Upper lobe of right lung (tissue), 1 donor: ENCODE data around the gene SREBF1. TPM values are rescaled to one million over a fixed set of nuclear protein-coding genes. Genes with fewer than 3 reads are reported as not detected.

Experiments
- ATAC-seq: fragments of 200-7000 bp; cut with Tn5 transposase; one replicate; pipeline ENCODE4 v1.9.1; 2020; ENCODE audit warnings: mild to moderate bottlenecking, moderate library complexity
- DNase-seq: peaks from one replicate; pipeline ENCODE4 v3.0.0-alpha.2; 2020
- H3K27ac ChIP-seq: fragments of 200-600 bp; one replicate; pipeline ENCODE4 v1.8.0; 2022
- H3K27me3 ChIP-seq: fragments of 200-600 bp; one replicate; pipeline ENCODE4 v1.8.0; 2022; ENCODE audit warnings: mild to moderate bottlenecking
- H3K36me3 ChIP-seq: fragments of 200-600 bp; one replicate; pipeline ENCODE4 v1.8.0; 2022
- H3K4me1 ChIP-seq: fragments of 200-600 bp; one replicate; pipeline ENCODE4 v1.8.0; 2022
- H3K4me3 ChIP-seq: fragments of 200-600 bp; one replicate; pipeline ENCODE4 v1.8.0; 2022; ENCODE audit warnings: mild to moderate bottlenecking
- H3K9me3 ChIP-seq: fragments of 200-600 bp; one replicate; pipeline ENCODE4 v1.8.0; 2022
- intact Hi-C: fragments of 100-400 bp; cut with DNase I; formaldehyde crosslinking; loops from one replicate; pipeline ENCODE4 v1.11.0; 2022
- total RNA-seq: library from RNA; stranded (reverse); fragmentation: NEBNext Ultra II Directional; extraction: Animal tissue kit (Norgen Biotek cat#: 25700); gene quantifications from one replicate; pipeline ENCODE4 v1.2.1, GENCODE V29; 2021
- TF ChIP-seq, protein P1 (sequence below): fragments of 200-600 bp; IDR thresholded peaks from one replicate; pipeline ENCODE4 v1.8.0; 2022; ENCODE audit warnings: antibody characterized with exemption
- donor health status: DM: no; HTN: yes; CAD: no; lungs with severe emphysema.

The SREBF1 gene
- total RNA-seq, 1 donor from 2014 or later: 80.8 TPM

DNA sequence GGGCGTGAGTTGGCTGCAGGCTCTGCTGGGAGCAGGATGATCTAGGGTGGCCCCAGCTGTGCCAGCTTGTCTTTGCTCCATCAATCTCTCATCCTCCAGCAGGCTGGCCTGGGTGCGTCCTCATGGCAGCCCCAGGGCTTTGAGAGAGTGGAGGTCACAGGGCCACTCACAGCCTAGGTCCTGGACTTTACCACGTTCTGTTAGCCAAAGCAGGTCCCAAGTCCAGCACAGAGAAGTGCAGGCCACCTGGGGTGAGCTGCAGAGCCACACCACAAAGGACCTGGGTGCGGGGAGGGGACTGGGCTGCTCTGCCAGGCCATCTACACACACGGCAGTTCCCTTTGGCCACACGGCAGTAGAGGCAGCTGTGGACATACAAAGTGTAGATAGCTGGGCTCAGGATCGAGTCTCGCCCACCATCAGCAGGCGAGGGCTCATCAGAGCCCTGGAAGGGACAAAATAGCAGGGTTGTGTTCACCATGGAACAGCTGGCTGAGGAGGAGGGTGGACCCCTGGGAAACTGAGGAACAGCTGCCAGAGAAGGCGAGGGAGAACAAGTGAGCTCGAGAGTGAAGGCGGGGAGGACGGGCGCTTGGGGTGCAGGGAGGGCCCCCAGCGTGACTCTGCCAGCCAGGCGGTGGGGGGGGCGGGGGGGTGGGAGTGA, 30.0 kb downstream of the SREBF1 start:
- H3K36me3 ChIP-seq: peaks cover 16% of the 10 kb centered on the region
- intact Hi-C loops: no loop called here
- ATAC-seq (no peak), DNase-seq (no peak)
- TF ChIP-seq, protein P1, sequence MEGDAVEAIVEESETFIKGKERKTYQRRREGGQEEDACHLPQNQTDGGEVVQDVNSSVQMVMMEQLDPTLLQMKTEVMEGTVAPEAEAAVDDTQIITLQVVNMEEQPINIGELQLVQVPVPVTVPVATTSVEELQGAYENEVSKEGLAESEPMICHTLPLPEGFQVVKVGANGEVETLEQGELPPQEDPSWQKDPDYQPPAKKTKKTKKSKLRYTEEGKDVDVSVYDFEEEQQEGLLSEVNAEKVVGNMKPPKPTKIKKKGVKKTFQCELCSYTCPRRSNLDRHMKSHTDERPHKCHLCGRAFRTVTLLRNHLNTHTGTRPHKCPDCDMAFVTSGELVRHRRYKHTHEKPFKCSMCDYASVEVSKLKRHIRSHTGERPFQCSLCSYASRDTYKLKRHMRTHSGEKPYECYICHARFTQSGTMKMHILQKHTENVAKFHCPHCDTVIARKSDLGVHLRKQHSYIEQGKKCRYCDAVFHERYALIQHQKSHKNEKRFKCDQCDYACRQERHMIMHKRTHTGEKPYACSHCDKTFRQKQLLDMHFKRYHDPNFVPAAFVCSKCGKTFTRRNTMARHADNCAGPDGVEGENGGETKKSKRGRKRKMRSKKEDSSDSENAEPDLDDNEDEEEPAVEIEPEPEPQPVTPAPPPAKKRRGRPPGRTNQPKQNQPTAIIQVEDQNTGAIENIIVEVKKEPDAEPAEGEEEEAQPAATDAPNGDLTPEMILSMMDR: no peak
- no peak overlapping the region for H3K27ac ChIP-seq
- no peaks in the 10 kb centered on the region for H3K27me3 ChIP-seq
- no peaks in the 10 kb centered on the region for H3K9me3 ChIP-seq
- H3K4me3 ChIP-seq: no peak overlapping the region
- peaks cover 1% of the 10 kb centered on the region for H3K4me1 ChIP-seq

DNA sequence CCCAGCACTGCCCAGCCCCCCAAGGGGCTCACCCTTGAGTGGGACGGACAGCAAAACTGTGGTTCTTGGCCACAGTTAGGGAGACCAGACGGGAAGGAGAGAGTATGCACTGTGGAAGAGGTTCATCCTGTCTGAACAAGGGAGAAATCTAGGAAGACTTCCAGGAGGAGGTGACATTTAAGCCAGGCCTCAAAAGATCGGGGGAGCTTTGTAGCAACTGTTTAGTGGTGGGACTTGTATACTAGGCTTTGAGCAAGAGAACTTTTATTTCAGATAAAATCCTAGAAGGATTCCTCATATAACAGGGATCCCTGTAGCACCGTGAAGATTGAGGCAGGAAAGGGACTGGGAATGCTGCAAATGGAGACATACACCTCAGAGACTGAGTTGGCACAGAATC, 30.8 kb downstream of the SREBF1 start:
- no peaks in the 10 kb centered on the region for H3K4me1 ChIP-seq
- peaks cover 16% of the 10 kb centered on the region for H3K36me3 ChIP-seq
- H3K9me3 ChIP-seq: no peaks in the 10 kb centered on the region
- TF ChIP-seq, protein P1: no peak
- no peaks in the 10 kb centered on the region for H3K27me3 ChIP-seq
- H3K4me3 ChIP-seq: no peak overlapping the region
- DNase-seq (no peak), ATAC-seq (no peak)
- intact Hi-C loops: no loop called here
- H3K27ac ChIP-seq: no peak overlapping the region

DNA sequence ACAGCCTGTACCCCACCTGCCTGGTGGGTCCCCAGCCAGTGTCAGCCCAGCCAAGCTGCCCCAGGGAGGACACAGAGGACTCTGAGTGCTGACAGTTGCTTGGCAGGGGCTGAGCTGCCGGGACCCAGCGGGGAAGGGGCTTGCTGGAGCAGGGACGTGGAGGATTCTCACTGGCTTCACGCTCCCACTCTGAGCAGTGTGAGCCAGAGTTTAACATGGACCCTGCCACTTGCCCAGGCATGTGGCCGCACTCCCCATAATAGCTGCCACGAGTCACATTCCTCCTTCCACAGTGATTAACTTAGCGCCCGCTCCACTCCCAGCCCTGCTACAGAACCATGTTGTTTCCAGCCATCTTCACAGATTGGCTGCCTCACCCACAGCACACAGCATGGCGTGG, 31.2 kb downstream of the SREBF1 start:
- no peak for ATAC-seq
- H3K27me3 ChIP-seq: no peaks in the 10 kb centered on the region
- H3K4me1 ChIP-seq: no peaks in the 10 kb centered on the region
- no peak for DNase-seq
- no peaks in the 10 kb centered on the region for H3K9me3 ChIP-seq
- intact Hi-C loops: no loop called here
- H3K27ac ChIP-seq: no peak overlapping the region
- H3K36me3 ChIP-seq: peaks cover 16% of the 10 kb centered on the region
- TF ChIP-seq, protein P1: no peak
- H3K4me3 ChIP-seq: no peak overlapping the region

DNA sequence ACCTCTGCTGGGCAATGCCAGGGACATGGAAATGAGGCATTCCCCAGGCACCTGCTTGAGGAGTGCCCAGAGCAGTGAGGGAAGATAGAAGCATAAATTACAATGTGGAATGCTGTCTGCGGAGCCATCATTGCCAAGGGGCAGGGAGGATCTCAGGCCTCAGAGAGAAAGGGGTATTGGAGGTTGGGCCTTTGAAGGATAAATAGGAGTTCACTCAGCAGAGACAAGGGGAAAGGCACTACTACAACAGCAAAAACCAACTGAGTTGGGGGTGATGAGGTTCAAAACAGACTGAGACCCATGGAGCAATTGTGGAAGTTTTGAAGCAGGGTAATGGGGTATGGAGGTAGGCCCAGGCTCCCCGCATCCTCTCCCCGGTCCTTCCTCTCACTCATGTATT, 32.8 kb downstream of the SREBF1 start:
- TF ChIP-seq, protein P1: no peak
- H3K4me1 ChIP-seq: no peaks in the 10 kb centered on the region
- DNase-seq: no peak
- H3K4me3 ChIP-seq: no peak overlapping the region
- H3K27me3 ChIP-seq: no peaks in the 10 kb centered on the region
- no peak for ATAC-seq
- H3K36me3 ChIP-seq: peaks cover 16% of the 10 kb centered on the region
- H3K9me3 ChIP-seq: no peaks in the 10 kb centered on the region
- intact Hi-C loops: no loop called here
- no peak overlapping the region for H3K27ac ChIP-seq

DNA sequence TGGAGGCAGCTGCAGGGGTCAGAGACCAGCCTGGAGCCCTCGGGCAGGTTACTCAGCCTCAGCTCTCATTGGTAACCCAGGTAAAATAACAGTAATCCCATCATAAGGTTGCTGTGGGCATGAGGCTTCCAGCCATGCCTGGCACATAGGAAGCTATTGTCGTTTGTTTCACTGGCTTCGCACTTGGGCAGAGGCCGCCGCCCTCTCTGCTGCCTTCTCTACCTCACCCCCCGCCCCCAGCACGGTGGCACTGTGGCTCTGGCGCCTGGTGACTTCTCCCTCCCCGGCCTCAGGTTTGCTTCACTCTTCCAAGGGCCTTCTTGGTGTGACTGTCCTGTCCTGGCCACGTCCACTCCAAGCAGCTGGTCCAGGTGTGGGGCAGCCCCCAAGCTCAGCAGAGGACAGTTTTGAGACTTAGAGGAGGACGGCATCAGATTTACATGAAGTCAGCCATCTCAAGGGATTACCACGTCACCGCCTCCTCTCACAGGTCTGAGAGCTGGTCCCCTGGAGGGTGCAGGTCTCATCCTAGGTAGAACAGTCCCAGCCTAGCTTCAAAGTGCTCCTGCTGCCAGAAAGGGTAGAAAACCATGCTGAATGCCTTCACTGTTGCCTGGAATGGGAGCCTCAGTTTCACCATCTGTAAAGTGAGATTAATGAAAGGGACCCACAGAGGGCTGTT, 34.8 kb downstream of the SREBF1 start:
- no peaks in the 10 kb centered on the region for H3K4me1 ChIP-seq
- no peak for DNase-seq
- no peak overlapping the region for H3K27ac ChIP-seq
- no peaks in the 10 kb centered on the region for H3K9me3 ChIP-seq
- intact Hi-C loops: no loop called here
- no peak overlapping the region for H3K4me3 ChIP-seq
- H3K36me3 ChIP-seq: peaks cover 32% of the 10 kb centered on the region
- ATAC-seq: no peak
- TF ChIP-seq, protein P1: no peak
- H3K27me3 ChIP-seq: no peaks in the 10 kb centered on the region
